Measurements from ENCODE around the gene MAGOH. TPM values are rescaled to one million over a fixed set of nuclear protein-coding genes. Genes with fewer than 3 reads are reported as not detected.

MAGOH gene
- total and polyA plus RNA-seq, 9 donors: 25.4 to 73.2 (median 37.5) TPM

DNA sequence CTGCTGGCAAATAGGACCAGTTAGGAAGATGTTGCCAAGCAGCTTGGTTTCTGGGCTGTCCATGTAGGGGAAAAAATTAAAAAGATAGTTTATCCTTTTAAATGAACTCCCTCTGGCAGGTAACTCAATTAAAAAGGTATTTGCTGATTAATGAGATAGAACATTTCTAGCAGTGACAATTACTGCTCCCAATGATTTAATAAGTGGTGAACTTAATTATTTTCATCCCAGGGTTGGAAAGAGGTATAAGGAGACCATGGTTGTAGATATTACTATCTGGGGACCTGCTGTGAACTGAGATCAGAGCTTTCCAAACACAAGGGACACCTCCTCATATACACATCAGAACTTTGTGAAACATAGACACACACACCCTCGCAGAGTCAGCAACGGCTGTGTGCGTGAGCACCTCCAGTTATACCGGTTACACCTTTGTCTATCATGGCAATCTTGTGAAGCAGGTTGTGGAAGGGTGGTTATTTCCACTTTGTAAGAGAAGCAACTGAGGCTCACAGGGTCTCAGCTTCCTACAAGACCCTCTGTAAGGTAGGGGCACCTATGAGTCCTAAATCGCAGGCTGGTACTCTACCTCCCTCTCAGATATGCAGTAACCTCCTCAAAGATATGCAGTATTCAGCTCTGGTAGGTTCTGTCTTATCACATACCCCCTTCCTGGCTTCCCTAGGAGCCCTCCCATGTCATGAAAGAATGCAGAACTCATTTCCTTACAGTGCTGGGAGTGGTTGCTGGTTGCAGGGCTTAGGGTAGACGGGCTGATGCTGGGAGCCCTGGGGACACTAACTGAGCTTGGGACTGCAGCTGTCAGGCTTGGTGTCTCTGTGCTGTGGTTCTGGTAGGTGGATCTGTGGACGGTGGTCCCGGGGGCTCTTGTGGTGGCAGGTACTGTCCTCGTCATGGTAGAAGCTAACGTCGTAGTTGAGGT is 18.5 kb upstream of the MAGOH start:
- H3K4me1 ChIP-seq (ENCODE audit: insufficient read depth): no peaks in the 10 kb centered on the region
- H3K9me3 ChIP-seq: no peaks in the 10 kb centered on the region
- no peak overlapping the region for H3K4me3 ChIP-seq
- no peak for DNase-seq
- WGBS, 3 donors: 91 to 94% (median 91%) methylated on average over 11 of the region's 11 CpGs
- H3K27me3 ChIP-seq: no peaks in the 10 kb centered on the region
- TF ChIP-seq, protein P1, sequence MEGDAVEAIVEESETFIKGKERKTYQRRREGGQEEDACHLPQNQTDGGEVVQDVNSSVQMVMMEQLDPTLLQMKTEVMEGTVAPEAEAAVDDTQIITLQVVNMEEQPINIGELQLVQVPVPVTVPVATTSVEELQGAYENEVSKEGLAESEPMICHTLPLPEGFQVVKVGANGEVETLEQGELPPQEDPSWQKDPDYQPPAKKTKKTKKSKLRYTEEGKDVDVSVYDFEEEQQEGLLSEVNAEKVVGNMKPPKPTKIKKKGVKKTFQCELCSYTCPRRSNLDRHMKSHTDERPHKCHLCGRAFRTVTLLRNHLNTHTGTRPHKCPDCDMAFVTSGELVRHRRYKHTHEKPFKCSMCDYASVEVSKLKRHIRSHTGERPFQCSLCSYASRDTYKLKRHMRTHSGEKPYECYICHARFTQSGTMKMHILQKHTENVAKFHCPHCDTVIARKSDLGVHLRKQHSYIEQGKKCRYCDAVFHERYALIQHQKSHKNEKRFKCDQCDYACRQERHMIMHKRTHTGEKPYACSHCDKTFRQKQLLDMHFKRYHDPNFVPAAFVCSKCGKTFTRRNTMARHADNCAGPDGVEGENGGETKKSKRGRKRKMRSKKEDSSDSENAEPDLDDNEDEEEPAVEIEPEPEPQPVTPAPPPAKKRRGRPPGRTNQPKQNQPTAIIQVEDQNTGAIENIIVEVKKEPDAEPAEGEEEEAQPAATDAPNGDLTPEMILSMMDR (IDR thresholded peaks at IDR 0.05): no peak
- no peak for TF ChIP-seq POLR2A (IDR thresholded peaks at IDR 0.05)
- TF ChIP-seq EP300 (IDR thresholded peaks at IDR 0.05): no peak
- intact Hi-C loops (cut with DNase I): no loop called here
- H3K27ac ChIP-seq: no peak overlapping the region
- H3K36me3 ChIP-seq: no peaks in the 10 kb centered on the region

DNA sequence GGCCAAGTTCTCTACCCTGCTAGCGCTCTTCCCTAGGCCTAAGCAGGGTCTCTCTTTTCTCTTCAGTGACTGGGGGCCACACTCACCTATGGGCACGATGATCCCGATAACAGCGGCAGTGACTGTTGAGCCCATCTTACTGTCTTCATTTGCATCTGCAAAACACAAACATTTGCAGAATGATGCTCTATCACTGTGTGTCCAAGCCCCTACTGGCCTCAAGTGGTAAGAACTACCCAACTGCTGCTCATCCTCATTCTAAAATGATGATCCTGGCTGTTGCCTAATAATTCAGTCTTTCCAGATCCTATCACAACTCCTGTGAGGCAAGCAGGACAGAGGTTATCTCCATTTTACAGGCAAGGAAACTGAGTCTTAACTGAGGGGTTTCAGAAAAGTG is 16.7 kb upstream of the MAGOH start:
- DNase-seq: no peak
- H3K27me3 ChIP-seq: no peaks in the 10 kb centered on the region
- intact Hi-C loops (cut with DNase I): no loop called here
- no peak overlapping the region for H3K27ac ChIP-seq
- no peaks in the 10 kb centered on the region for H3K36me3 ChIP-seq
- H3K4me1 ChIP-seq (ENCODE audit: insufficient read depth): no peaks in the 10 kb centered on the region
- no peak overlapping the region for H3K4me3 ChIP-seq
- no peaks in the 10 kb centered on the region for H3K9me3 ChIP-seq
- TF ChIP-seq EP300 (IDR thresholded peaks at IDR 0.05) (no peak), POLR2A (IDR thresholded peaks at IDR 0.05) (no peak)
- TF ChIP-seq, protein P1 (IDR thresholded peaks at IDR 0.05): no peak
- WGBS, 3 donors: 94 to 100% (median 99%) methylated on average over 4 of the region's 4 CpGs

DNA sequence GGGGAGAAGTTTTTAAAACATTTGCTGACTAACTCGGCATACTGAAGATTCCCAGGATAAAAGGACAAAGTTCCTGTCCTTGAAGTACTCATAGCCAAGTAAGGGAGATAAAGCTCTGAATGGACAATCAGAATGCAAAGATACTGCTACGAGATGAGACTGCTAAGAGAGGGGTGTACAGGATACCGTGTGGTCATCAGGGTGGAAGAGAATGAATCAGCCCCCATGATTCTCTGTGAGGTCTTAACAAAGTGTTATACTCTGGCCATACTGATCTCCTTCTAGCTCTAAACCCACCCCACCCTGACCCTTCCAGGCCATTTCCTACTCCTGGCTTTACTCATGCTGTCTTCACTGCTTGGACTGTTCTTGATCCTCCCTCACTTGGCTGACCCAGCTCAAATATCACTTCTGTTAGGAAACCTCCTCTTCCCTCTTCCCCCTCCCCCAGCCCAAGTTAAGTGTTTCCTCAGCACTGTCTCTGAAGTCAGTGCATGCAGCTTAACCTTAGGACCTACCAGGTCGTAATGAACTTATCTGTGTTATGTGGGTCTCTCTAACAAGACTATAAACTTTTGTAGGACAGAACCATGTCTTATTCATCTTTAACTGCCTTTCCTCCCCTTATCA is 15.8 kb upstream of the MAGOH start:
- no peak for DNase-seq
- TF ChIP-seq EP300 (IDR thresholded peaks at IDR 0.05) (no peak), POLR2A (IDR thresholded peaks at IDR 0.05) (no peak)
- TF ChIP-seq, protein P1 (IDR thresholded peaks at IDR 0.05): no peak
- Histone ChIP-seq H3K27me3 (no peaks in the 10 kb centered on the region), H3K4me3 (no peak overlapping the region), H3K36me3 (no peaks in the 10 kb centered on the region), H3K4me1 (ENCODE audit: insufficient read depth) (no peaks in the 10 kb centered on the region), H3K27ac (no peak overlapping the region), H3K9me3 (no peaks in the 10 kb centered on the region)
- intact Hi-C loops (cut with DNase I): no loop called here
- WGBS, 3 donors: 17 to 32% (median 21%) methylated on average over 4 of the region's 4 CpGs

DNA sequence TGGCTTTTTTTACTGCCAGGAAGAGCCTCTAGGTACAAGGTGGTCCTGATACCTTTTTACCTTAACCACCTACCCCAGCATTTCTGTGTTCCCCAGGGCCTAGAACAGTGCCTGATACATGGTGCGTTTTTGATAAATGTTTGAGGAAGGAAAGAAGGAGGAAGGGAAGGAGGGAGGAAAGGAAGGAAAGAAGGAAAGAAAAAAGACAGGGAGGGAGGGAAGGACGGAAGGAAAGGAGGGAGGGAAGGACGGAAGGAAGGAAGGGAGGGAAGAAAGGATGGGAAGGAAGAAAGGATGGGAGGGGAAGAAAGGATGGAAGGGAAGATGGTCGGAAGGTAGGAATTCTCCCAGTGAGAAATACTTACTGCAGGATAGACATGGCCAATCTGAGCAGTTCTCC is 12.0 kb upstream of the MAGOH start:
- 88 to 93% (median 91%) methylated on average over 4 of the region's 4 CpGs for WGBS, 3 donors
- DNase-seq: no peak
- Histone ChIP-seq H3K27ac (no peak overlapping the region), H3K4me3 (no peak overlapping the region), H3K27me3 (no peaks in the 10 kb centered on the region), H3K9me3 (no peaks in the 10 kb centered on the region), H3K36me3 (no peaks in the 10 kb centered on the region), H3K4me1 (ENCODE audit: insufficient read depth) (no peaks in the 10 kb centered on the region)
- TF ChIP-seq EP300 (IDR thresholded peaks at IDR 0.05): no peak
- no peak for TF ChIP-seq POLR2A (IDR thresholded peaks at IDR 0.05)
- TF ChIP-seq, protein P1 (IDR thresholded peaks at IDR 0.05): no peak
- intact Hi-C loops (cut with DNase I): no loop called here

All from ovary (tissue), 9 donors.